ENCODE results near the gene SPOCK3.

GRCh38 chr4:167034983-167035382 lies 199.3 kb downstream of the SPOCK3 start:
- no peak for TF ChIP-seq CTCF (IDR thresholded peaks at IDR 0.05)
- no peak for TF ChIP-seq POLR2A (IDR thresholded peaks at IDR 0.05)
